GM23338 (cell line): ENCODE measurements around the gene RASL12. TPM values are rescaled to one million over a fixed set of nuclear protein-coding genes. Genes with fewer than 3 reads are reported as not detected.

Experiments used
- ATAC-seq: fragments of 200-7000 bp; cut with Tn5 transposase; 3 replicates; pipeline ENCODE4 v1.9.1; 2020
- DNase-seq: peaks from one replicate; pipeline ENCODE4 v3.0.0-alpha.2; 2015; ENCODE audit warnings: low spot score
- H2AFZ ChIP-seq: fragments of 200-600 bp; sonication (generic); 2 replicates; pipeline ENCODE4 v1.8.0; 2016; ENCODE audit warnings: antibody characterized with exemption, mild to moderate bottlenecking, moderate library complexity
- H3F3A ChIP-seq: fragments of 200-600 bp; sonication (generic); replicated peaks from 2 replicates; pipeline ENCODE4 v1.8.0; 2017; ENCODE audit warnings: antibody characterized with exemption, mixed run types, low read depth
- H3K27ac ChIP-seq: fragments of 200-600 bp; sonication (generic); 2 replicates; pipeline ENCODE4 v1.6.1; 2016; ENCODE audit warnings: low read depth
- H3K27me3 ChIP-seq: fragments of 200-600 bp; sonication (generic); 2 replicates; pipeline ENCODE4 v1.8.0; 2016; ENCODE audit warnings: mild to moderate bottlenecking, mixed run types, moderate library complexity; ENCODE audit not compliant: insufficient read depth
- H3K36me3 ChIP-seq: fragments of 200-600 bp; sonication (generic); 2 replicates; pipeline ENCODE4 v1.8.0; 2016; ENCODE audit warnings: mild to moderate bottlenecking; ENCODE audit not compliant: insufficient read depth
- H3K4me1 ChIP-seq: fragments of 200-600 bp; sonication (generic); 2 replicates; pipeline ENCODE4 v1.8.0; 2016; ENCODE audit warnings: mild to moderate bottlenecking, moderate library complexity; ENCODE audit not compliant: insufficient read depth
- H3K4me2 ChIP-seq: fragments of 200-600 bp; sonication (generic); 2 replicates; pipeline ENCODE4 v1.7.1; 2017; ENCODE audit warnings: mixed run types
- H3K4me3 ChIP-seq: fragments of 200-600 bp; sonication (generic); 2 replicates; pipeline ENCODE4 v1.6.1; 2016; ENCODE audit warnings: mixed run types
- H3K79me2 ChIP-seq: fragments of 200-600 bp; sonication (generic); replicated peaks from 2 replicates; pipeline ENCODE4 v1.8.0; 2017; ENCODE audit warnings: mild to moderate bottlenecking; ENCODE audit not compliant: insufficient read depth
- H3K9me2 ChIP-seq: fragments of 200-600 bp; sonication (generic); 2 replicates; pipeline ENCODE4 v1.8.0; 2017; ENCODE audit not compliant: insufficient read depth
- H4K20me1 ChIP-seq: fragments of 200-600 bp; sonication (generic); replicated peaks from 2 replicates; pipeline ENCODE4 v1.8.0; 2017; ENCODE audit warnings: mild to moderate bottlenecking; ENCODE audit not compliant: insufficient read depth
- H3K27ac Mint-ChIP-seq: 2 replicates; pipeline ENCODE4 v1.8.0; 2020; ENCODE audit warnings: inconsistent platforms, mild to moderate bottlenecking, moderate library complexity, mixed read lengths
- H3K27me3 Mint-ChIP-seq: 3 replicates; pipeline ENCODE4 v1.8.0; 2022; ENCODE audit warnings: low read depth, mild to moderate bottlenecking, moderate library complexity, mixed read lengths, inconsistent platforms; ENCODE audit not compliant: insufficient read depth, poor library complexity
- H3K36me3 Mint-ChIP-seq: 3 replicates; pipeline ENCODE4 v1.8.0; 2021; ENCODE audit warnings: low read depth, mild to moderate bottlenecking, inconsistent platforms, moderate library complexity, mixed read lengths
- H3K4me1 Mint-ChIP-seq: 3 replicates; pipeline ENCODE4 v1.8.0; 2020; ENCODE audit warnings: mild to moderate bottlenecking, inconsistent platforms, mixed read lengths
- H3K4me3 Mint-ChIP-seq: 3 replicates; pipeline ENCODE4 v1.8.0; 2021; ENCODE audit warnings: moderate library complexity, mild to moderate bottlenecking, inconsistent platforms, mixed read lengths
- H3K9me3 Mint-ChIP-seq: 3 replicates; pipeline ENCODE4 v1.8.0; 2020; ENCODE audit warnings: moderate library complexity, mild to moderate bottlenecking, inconsistent platforms, mixed read lengths
- CREB1 ChIP-seq: fragments of 250-450 bp; sonication (Bioruptor Pico); IDR thresholded peaks from 2 replicates; pipeline ENCODE4 v1.5.0; 2020; ENCODE audit warnings: low read depth, mild to moderate bottlenecking, moderate library complexity
- CTCF ChIP-seq, 2 experiments: fragments of 200-600 bp in 1 of 2; sonication (generic) in 1 of 2; conservative IDR thresholded peaks; 2 replicates each; pipeline versions ENCODE4 v1.5.1 to v1.6.1; 2016 to 2017; ENCODE audit warnings: antibody characterized with exemption in 2 of 2, low read depth in 2 of 2, mild to moderate bottlenecking in 2 of 2, moderate library complexity in 1 of 2
- ETS1 ChIP-seq: IDR thresholded peaks from 2 replicates; pipeline ENCODE4 v1.6.1; 2016; ENCODE audit warnings: antibody characterized with exemption
- EZH2 ChIP-seq: fragments of 200-600 bp; sonication (generic); IDR thresholded peaks from one replicate; pipeline ENCODE4 v1.8.0; 2017; ENCODE audit warnings: antibody characterized with exemption, mild to moderate bottlenecking, low read depth; ENCODE audit not compliant: unreplicated experiment
- EZH2phosphoT487 ChIP-seq: fragments of 200-600 bp; sonication (generic); IDR thresholded peaks from one replicate; pipeline ENCODE4 v1.8.1; 2018; ENCODE audit warnings: antibody characterized with exemption; ENCODE audit not compliant: unreplicated experiment
- JUNB ChIP-seq: IDR thresholded peaks from one replicate; pipeline ENCODE4 v1.6.1; 2016; ENCODE audit warnings: antibody characterized with exemption; ENCODE audit not compliant: unreplicated experiment
- NANOG ChIP-seq: IDR thresholded peaks from 2 replicates; pipeline ENCODE4 v1.6.1; 2016; ENCODE audit warnings: antibody characterized with exemption, borderline replicate concordance
- POLR2AphosphoS5 ChIP-seq: IDR thresholded peaks from 2 replicates; pipeline ENCODE4 v1.6.1; 2016; ENCODE audit warnings: antibody characterized with exemption, low read depth
- REST ChIP-seq: IDR thresholded peaks from one replicate; pipeline ENCODE4 v1.6.1; 2018; ENCODE audit warnings: antibody characterized with exemption; ENCODE audit not compliant: unreplicated experiment
- STAT1 ChIP-seq: IDR thresholded peaks from one replicate; pipeline ENCODE4 v1.6.1; 2016; ENCODE audit warnings: antibody characterized with exemption; ENCODE audit not compliant: unreplicated experiment
- ZNF114 ChIP-seq: fragments of 250-450 bp; sonication (Bioruptor Pico); IDR thresholded peaks from 2 replicates; pipeline ENCODE4 v1.5.0; 2020; ENCODE audit warnings: mild to moderate bottlenecking, moderate library complexity
- ZNF331 ChIP-seq: fragments of 250-450 bp; sonication (Bioruptor Pico); IDR thresholded peaks from 2 replicates; pipeline ENCODE4 v1.5.0; 2020; ENCODE audit warnings: low read depth, mild to moderate bottlenecking, moderate library complexity
- ZNF462 ChIP-seq: fragments of 250-450 bp; sonication (Bioruptor Pico); IDR thresholded peaks from 2 replicates; pipeline ENCODE4 v1.5.0; 2020; ENCODE audit warnings: mild to moderate bottlenecking, moderate library complexity
- polyA plus RNA-seq: library from polyadenylated mRNA; unstranded; fragments of >200 nt; fragmentation: Nextera tagmentation; extraction: Ambion mirVana; gene quantifications from 2 replicates; pipeline ENCODE4 v1.2.1, GENCODE V29; 2016
- total RNA-seq: library from RNA; depleted of rRNA; stranded (reverse); fragments of >200 nt; shearing (Covaris generic); gene quantifications from 2 replicates; pipeline ENCODE4 v1.2.3, GENCODE V29; 2014

The RASL12 gene
- total and polyA plus RNA-seq, 2 experiments from 2014 or later = 4.5 to 27.7 TPM

DNA sequence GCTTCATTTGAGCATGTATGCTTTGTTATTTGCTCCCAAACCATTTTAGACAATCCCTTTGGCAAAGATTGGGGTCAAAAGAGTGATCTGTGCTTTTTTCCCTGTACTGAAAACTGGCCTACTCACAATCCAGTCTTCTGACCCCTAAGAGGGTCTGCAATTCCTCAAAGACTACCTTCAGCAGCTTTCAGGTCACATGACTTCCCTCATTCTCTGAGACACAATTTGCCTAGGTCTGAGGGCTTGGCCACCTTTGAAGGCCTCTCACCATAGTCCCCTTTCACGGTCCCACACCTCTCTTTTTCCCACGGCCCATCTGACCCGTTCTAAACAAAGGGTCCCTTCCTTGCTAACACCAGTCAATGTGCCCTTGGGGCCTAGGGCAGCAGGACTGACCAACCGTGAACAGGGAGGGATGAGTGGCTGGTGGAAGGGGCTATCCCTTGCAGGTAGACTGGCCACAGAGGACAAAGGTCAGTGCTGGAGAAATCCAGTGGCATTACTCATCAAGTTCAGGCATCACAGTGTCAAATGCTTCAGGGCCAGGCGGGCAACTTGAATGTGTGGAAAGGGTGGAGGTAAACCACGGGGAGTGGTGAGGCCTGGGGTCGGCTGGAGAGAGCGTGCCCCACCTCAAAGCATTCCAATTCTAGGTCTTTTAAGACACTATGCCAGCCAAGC lies 10.8 kb downstream of the RASL12 start:
- Histone ChIP-seq H3K79me2 (no peaks in the 10 kb centered on the region), H3K4me3 (no peak overlapping the region), H4K20me1 (no peaks in the 10 kb centered on the region), H3K36me3 (no peaks in the 10 kb centered on the region), H3F3A (no peaks in the 10 kb centered on the region), H3K4me2 (no peak overlapping the region), H3K27ac (no peak overlapping the region), H3K9me2 (no peaks in the 10 kb centered on the region), H2AFZ (no peak overlapping the region), H3K27me3 (no peaks in the 10 kb centered on the region), H3K4me1 (no peaks in the 10 kb centered on the region)
- Mint-ChIP-seq H3K4me1 (no peaks in the 10 kb centered on the region; the same call in 2 of the 3 replicates), H3K27me3 (peaks cover 4% of the 10 kb centered on the region), H3K27ac (no peak overlapping the region), H3K4me3 (no peak overlapping the region), H3K9me3 (no peaks in the 10 kb centered on the region), H3K36me3 (peaks cover 2% of the 10 kb centered on the region; the same call in 1 of the 3 replicates)
- ATAC-seq (no peak), DNase-seq (no peak)
- no peak for TF ChIP-seq POLR2AphosphoS5
- no peak for TF ChIP-seq CREB1 (CRISPR knock-in tag)
- TF ChIP-seq EZH2phosphoT487 = no peak
- TF ChIP-seq STAT1 = no peak
- TF ChIP-seq ZNF462 (CRISPR knock-in tag) = no peak
- TF ChIP-seq REST = no peak
- no peak for TF ChIP-seq CTCF (conservative IDR thresholded peaks at IDR 0.05; ENCODE audit: low read depth in 2 of 2)
- TF ChIP-seq ZNF114 (CRISPR knock-in tag) = no peak
- no peak for TF ChIP-seq ZNF331
- no peak for TF ChIP-seq JUNB
- TF ChIP-seq ETS1 = no peak
- no peak for TF ChIP-seq NANOG
- no peak for TF ChIP-seq EZH2
